Measurements from ENCODE around the gene RHBDD2. TPM values are rescaled to one million over a fixed set of nuclear protein-coding genes. Genes with fewer than 3 reads are reported as not detected.
"Not testable (repeated sequence)": the region's sequence is repeated elsewhere in the genome, so short reads cannot be mapped to it uniquely, and the experiment has no call there.

The RHBDD2 gene
- total RNA-seq, 1 donor from 2014 or later, result 50.7 TPM

- H3K36me3 Mint-ChIP-seq (ENCODE audit: low read depth, unreplicated experiment), result no peaks in the 10 kb centered on the region
- H3K4me3 Mint-ChIP-seq (ENCODE audit: unreplicated experiment), result no peak overlapping the region
- DNase-seq (ENCODE audit: low spot score), result no peak
- H3K4me1 Mint-ChIP-seq (ENCODE audit: unreplicated experiment), result no peaks in the 10 kb centered on the region
- H3K9me3 Mint-ChIP-seq (ENCODE audit: unreplicated experiment), result no peaks in the 10 kb centered on the region
- no peak for TF ChIP-seq CTCF (IDR thresholded peaks at IDR 0.05; ENCODE audit: unreplicated experiment)
- no peak overlapping the region for H3K27ac Mint-ChIP-seq (ENCODE audit: unreplicated experiment)
- H3K27me3 Mint-ChIP-seq (ENCODE audit: unreplicated experiment), result peaks cover 2% of the 10 kb centered on the region
Observed at GRCh38 chr7:75870557-75871161, 8.2 kb upstream of the RHBDD2 start.

- H3K27me3 Mint-ChIP-seq (ENCODE audit: unreplicated experiment), result peaks cover under 1% of the 10 kb centered on the region
- H3K4me3 Mint-ChIP-seq (ENCODE audit: unreplicated experiment), result no peak overlapping the region
- no peak for DNase-seq (ENCODE audit: low spot score)
- H3K9me3 Mint-ChIP-seq (ENCODE audit: unreplicated experiment), result no peaks in the 10 kb centered on the region
- H3K36me3 Mint-ChIP-seq (ENCODE audit: low read depth, unreplicated experiment), result no peaks in the 10 kb centered on the region
- no peak overlapping the region for H3K27ac Mint-ChIP-seq (ENCODE audit: unreplicated experiment)
- H3K4me1 Mint-ChIP-seq (ENCODE audit: unreplicated experiment), result no peaks in the 10 kb centered on the region
- TF ChIP-seq CTCF (IDR thresholded peaks at IDR 0.05; ENCODE audit: unreplicated experiment), result no peak
Observed at GRCh38 chr7:75872073-75872782, 6.6 kb upstream of the RHBDD2 start.

GRCh38 chr7:75874180-75874579 lies 4.7 kb upstream of the RHBDD2 start:
- DNase-seq (ENCODE audit: low spot score); H3K36me3 Mint-ChIP-seq (ENCODE audit: low read depth, unreplicated experiment); H3K4me3 Mint-ChIP-seq (ENCODE audit: unreplicated experiment); H3K9me3 Mint-ChIP-seq (ENCODE audit: unreplicated experiment); H3K27me3 Mint-ChIP-seq (ENCODE audit: unreplicated experiment); H3K4me1 Mint-ChIP-seq (ENCODE audit: unreplicated experiment); H3K27ac Mint-ChIP-seq (ENCODE audit: unreplicated experiment): not testable (repeated sequence)

GRCh38 chr7:75875113-75876080 lies 3.4 kb upstream of the RHBDD2 start:
- H3K4me1 Mint-ChIP-seq (ENCODE audit: unreplicated experiment), result peaks cover 19% of the 10 kb centered on the region
- TF ChIP-seq CTCF (IDR thresholded peaks at IDR 0.05; ENCODE audit: unreplicated experiment), result no peak
- DNase-seq (ENCODE audit: low spot score), result no peak
- H3K27me3 Mint-ChIP-seq (ENCODE audit: unreplicated experiment), result peaks cover 12% of the 10 kb centered on the region
- H3K4me3 Mint-ChIP-seq (ENCODE audit: unreplicated experiment), result no peak overlapping the region
- H3K9me3 Mint-ChIP-seq (ENCODE audit: unreplicated experiment), result no peaks in the 10 kb centered on the region
- no peak overlapping the region for H3K27ac Mint-ChIP-seq (ENCODE audit: unreplicated experiment)
- H3K36me3 Mint-ChIP-seq (ENCODE audit: low read depth, unreplicated experiment), result peaks cover 11% of the 10 kb centered on the region

- Mint-ChIP-seq H3K9me3 (ENCODE audit: unreplicated experiment) (no peaks in the 10 kb centered on the region), H3K4me1 (ENCODE audit: unreplicated experiment) (peaks cover 19% of the 10 kb centered on the region), H3K36me3 (ENCODE audit: low read depth, unreplicated experiment) (peaks cover 16% of the 10 kb centered on the region), H3K4me3 (ENCODE audit: unreplicated experiment) (no peak overlapping the region), H3K27ac (ENCODE audit: unreplicated experiment) (no peak overlapping the region), H3K27me3 (ENCODE audit: unreplicated experiment) (peaks cover 12% of the 10 kb centered on the region)
- no peak for DNase-seq (ENCODE audit: low spot score)
- no peak for TF ChIP-seq CTCF (IDR thresholded peaks at IDR 0.05; ENCODE audit: unreplicated experiment)
Observed at GRCh38 chr7:75876126-75876881, 2.5 kb upstream of the RHBDD2 start.

All from endothelial cell (in vitro differentiated cells).